ENCODE data around the gene MACROH2A2.

- TF ChIP-seq TAF1 (IDR thresholded peaks at IDR 0.05; ENCODE audit: low read depth, low read length): no peak
- TF ChIP-seq POLR2A (IDR thresholded peaks at IDR 0.05; ENCODE audit: low read depth, low read length): no peak
Observed at GRCh38 chr10:70112071-70112470, 59.4 kb downstream of the MACROH2A2 start.

Data from GM12891 (cell line).